Measurements from ENCODE around the gene FAF2. TPM values are rescaled to one million over a fixed set of nuclear protein-coding genes. Genes with fewer than 3 reads are reported as not detected.

Gene FAF2
- total and polyA plus RNA-seq, 2 donors (not counting 3 experiments of a cell fraction or from before 2014, with no cell fraction given): 27.9 to 43.5 TPM

DNA sequence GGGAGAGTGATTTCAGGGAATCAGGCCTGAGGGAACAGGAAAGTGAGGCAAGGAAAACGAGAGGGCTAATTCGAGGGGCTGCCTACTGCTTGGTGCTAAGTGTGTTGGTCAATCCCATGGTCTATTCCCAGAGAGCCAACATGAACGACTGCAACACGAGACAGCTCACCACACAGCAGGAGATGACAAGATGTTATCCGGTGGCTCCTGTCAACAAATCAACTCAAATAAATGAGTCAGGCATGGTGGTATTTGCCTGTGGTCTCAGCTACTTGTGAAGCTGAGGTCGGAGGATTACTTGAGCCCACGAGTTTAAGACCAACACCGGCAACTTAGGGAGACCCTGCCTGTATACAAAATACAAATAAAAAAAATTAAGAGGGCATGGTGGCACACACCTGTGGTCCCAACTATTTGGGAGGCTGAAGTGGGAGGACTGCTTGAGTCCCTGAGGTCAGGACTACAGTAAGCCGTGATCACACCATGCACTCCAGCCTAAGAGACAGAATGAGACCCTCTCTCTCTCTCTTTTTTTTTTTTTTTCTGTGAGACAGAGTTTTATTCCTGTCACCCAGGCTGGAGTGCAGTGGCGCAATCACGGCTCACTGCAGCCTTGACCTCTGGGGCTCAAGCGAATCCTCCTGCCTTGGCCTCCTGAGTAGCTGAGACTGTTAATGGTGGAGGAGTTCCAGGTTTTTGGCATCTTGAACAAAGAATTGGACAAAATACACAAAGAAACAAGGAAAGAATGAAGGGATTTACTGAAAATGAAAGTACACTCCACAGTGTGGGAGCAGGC is 9.0 kb upstream of the FAF2 start:
- H3K4me2 ChIP-seq (ENCODE audit: insufficient read depth, low read length): no peak overlapping the region
- DNase-seq (ENCODE audit: low read depth, low spot score) (peak; percentile 49), FAIRE-seq (peak; percentile 72)
- dilution Hi-C loops (cut with MboI; ENCODE audit: extremely low pct_ligation_motif_present, low sequenced_read_pairs): no loop called here
- peak overlapping the region; percentile 53 for H2AFZ ChIP-seq (ENCODE audit: low read depth, low read length)
- H3K9me3 ChIP-seq (replicated peaks; ENCODE audit: control insufficient read depth, insufficient read depth, low read length): no peaks in the 10 kb centered on the region
- H3K9me1 ChIP-seq (replicated peaks; ENCODE audit: control insufficient read depth, extremely low read depth, insufficient read depth, low read length): no peaks in the 10 kb centered on the region
- TF ChIP-seq JUN (IDR thresholded peaks at IDR 0.05; ENCODE audit: borderline replicate concordance, insufficient read depth, insufficient read length, low read depth) (no peak), GATA2 (IDR thresholded peaks at IDR 0.05; ENCODE audit: insufficient read depth, insufficient read length, low read depth, low read length) (peak; percentile 44), POLR2A (IDR thresholded peaks at IDR 0.05; ENCODE audit: low read depth, low read length) (no peak)
- no peaks in the 10 kb centered on the region for H3K27me3 ChIP-seq (ENCODE audit: control insufficient read depth in 2 of 2, insufficient read depth in 2 of 2, low read length in 2 of 2)
- ChIA-PET POLR2A (no interaction called here), CTCF (interaction anchor here (0.8 to 1.7 kb wide), 3 partner anchors 9 to 22 kb away, joined by 3 to 13 read pairs (median 3); partner anchors contain the start of gene FAF2)
- no peak overlapping the region for H3K9ac ChIP-seq (replicated peaks; ENCODE audit: extremely low read depth, insufficient read depth, low read length)
- H3K4me3 ChIP-seq (replicated peaks in 1 of 3; ENCODE audit: insufficient read depth in 1 of 3, low read depth in 1 of 3, low read length in 3 of 3): no peak overlapping the region
- peak overlapping the region; percentile 38 for H3K27ac ChIP-seq (ENCODE audit: insufficient read depth, low read depth, low read length)
- H3K4me1 ChIP-seq (ENCODE audit: control insufficient read depth, extremely low read depth, insufficient read depth, low read length): peaks cover 35% of the 10 kb centered on the region
- intact Hi-C loops (cut with micrococcal nuclease): no loop called here
- no peaks in the 10 kb centered on the region for H3K36me3 ChIP-seq (ENCODE audit: control insufficient read depth in 2 of 2, extremely low read depth in 1 of 2, insufficient read depth in 2 of 2, low read length in 2 of 2)
- H4K20me1 ChIP-seq (replicated peaks; ENCODE audit: control insufficient read depth, extremely low read depth, insufficient read depth, low read length): no peaks in the 10 kb centered on the region
- H3K79me2 ChIP-seq (ENCODE audit: control insufficient read depth, insufficient read depth, low read length): no peaks in the 10 kb centered on the region
- no TSS peak for BruUV-seq (replicated peaks)

GRCh38 chr5:176440927-176441706 is 7.1 kb upstream of the FAF2 start:
- Histone ChIP-seq H4K20me1 (replicated peaks; ENCODE audit: control insufficient read depth, extremely low read depth, insufficient read depth, low read length) (no peaks in the 10 kb centered on the region), H3K4me3 (replicated peaks in 1 of 3; ENCODE audit: insufficient read depth in 1 of 3, low read depth in 1 of 3, low read length in 3 of 3) (no peak overlapping the region), H3K9ac (replicated peaks; ENCODE audit: extremely low read depth, insufficient read depth, low read length) (peak overlapping the region; percentile 65), H3K9me1 (replicated peaks; ENCODE audit: control insufficient read depth, extremely low read depth, insufficient read depth, low read length) (no peaks in the 10 kb centered on the region), H2AFZ (ENCODE audit: low read depth, low read length) (peak overlapping the region; percentile 50), H3K27me3 (ENCODE audit: control insufficient read depth in 2 of 2, insufficient read depth in 2 of 2, low read length in 2 of 2) (no peaks in the 10 kb centered on the region), H3K79me2 (ENCODE audit: control insufficient read depth, insufficient read depth, low read length) (no peaks in the 10 kb centered on the region), H3K4me2 (ENCODE audit: insufficient read depth, low read length) (peak overlapping the region; percentile 51), H3K36me3 (ENCODE audit: control insufficient read depth in 2 of 2, extremely low read depth in 1 of 2, insufficient read depth in 2 of 2, low read length in 2 of 2) (no peaks in the 10 kb centered on the region), H3K27ac (ENCODE audit: insufficient read depth, low read depth, low read length) (peak overlapping the region; percentile 88), H3K9me3 (replicated peaks; ENCODE audit: control insufficient read depth, insufficient read depth, low read length) (no peaks in the 10 kb centered on the region), H3K4me1 (ENCODE audit: control insufficient read depth, extremely low read depth, insufficient read depth, low read length) (peaks cover 35% of the 10 kb centered on the region)
- FAIRE-seq (peak; percentile 54), DNase-seq (ENCODE audit: low read depth, low spot score) (peak; percentile 67)
- intact Hi-C loops (cut with micrococcal nuclease): loop anchor here (1.0 to 10.0 kb wide), 3 partner anchors 25 to 1034 kb away; partner anchors contain the start of genes CLTB, DBN1 and GPRIN1
- ChIA-PET POLR2A (no interaction called here), CTCF (interaction anchor here (0.6 to 2.8 kb wide), 2 partner anchors 18 to 24 kb away, joined by 3 to 17 read pairs; partner anchors contain the start of gene CLTB)
- dilution Hi-C loops (cut with MboI; ENCODE audit: extremely low pct_ligation_motif_present, low sequenced_read_pairs): no loop called here
- TSS peak; percentile 80 for BruUV-seq (replicated peaks)
- TF ChIP-seq POLR2AphosphoS5 (IDR thresholded peaks at IDR 0.05; ENCODE audit: insufficient read depth, low read depth, low read length): no peak

Data from endothelial cell of umbilical vein (primary cell).